Panc1 (cell line): ENCODE results near the gene SETD2. TPM values are rescaled to one million over a fixed set of nuclear protein-coding genes. Genes with fewer than 3 reads are reported as not detected.

Experiments used
- ATAC-seq: fragments of 200-7000 bp; cut with Tn5 transposase; 2 replicates; pipeline ENCODE4 v1.9.1; 2020; ENCODE audit warnings: mild to moderate bottlenecking, moderate library complexity
- BruUV-seq: library from RNA; stranded (reverse); fragments of 400-500 nt; replicated peaks from 2 replicates; lab custom pipeline; 2021; lab: Mats Ljungman, UMichigan
- CTCF ChIA-PET: fragments of 300-600 bp; sonication (Branson Sonifier 250); formaldehyde crosslinking; loops from one replicate; lab custom pipeline; 2022; ENCODE audit warnings: antibody characterized with exemption; lab: Charles Lee
- POLR2A ChIA-PET: fragments of 300-600 bp; sonication (Branson Sonifier 250); formaldehyde crosslinking; loops from one replicate; lab custom pipeline; 2022; ENCODE audit warnings: antibody characterized with exemption; lab: Charles Lee
- DNase-seq: peaks from one replicate; pipeline ENCODE4 v3.0.0-alpha.2; 2010; ENCODE audit warnings: low read depth, low spot score
- H3K27ac ChIP-seq: 2 replicates; pipeline ENCODE4 v1.5.1; 2011; ENCODE audit warnings: mild to moderate bottlenecking, low read length, inconsistent platforms
- H3K27me3 ChIP-seq: fragments of 200-500 bp; sonication (Bioruptor generic); 2 replicates; pipeline ENCODE4 v1.6.0; 2014; ENCODE audit warnings: low read length, inconsistent platforms; ENCODE audit not compliant: control insufficient read depth, insufficient read depth
- H3K36me3 ChIP-seq: fragments of 200-500 bp; sonication (Bioruptor generic); 2 replicates; pipeline ENCODE4 v1.5.1; 2014; ENCODE audit warnings: inconsistent platforms, mild to moderate bottlenecking, low read length, moderate library complexity; ENCODE audit not compliant: control insufficient read depth, insufficient read depth
- H3K4me1 ChIP-seq: 2 replicates; pipeline ENCODE4 v1.5.1; 2011; ENCODE audit warnings: inconsistent platforms, mild to moderate bottlenecking, low read length, moderate library complexity; ENCODE audit not compliant: control insufficient read depth, insufficient read depth
- H3K4me3 ChIP-seq, 2 experiments: 2 replicates each; pipeline ENCODE4 v1.5.1; 2011 to 2012; ENCODE audit warnings: low read depth in 2 of 2, low read length in 2 of 2, mild to moderate bottlenecking in 2 of 2, inconsistent platforms in 1 of 2, moderate library complexity in 1 of 2
- H3K9me3 ChIP-seq: fragments of 200-500 bp; sonication (Bioruptor generic); 2 replicates; pipeline ENCODE4 v1.5.1; 2014; ENCODE audit warnings: low read depth, mild to moderate bottlenecking, inconsistent platforms, low read length, moderate library complexity; ENCODE audit not compliant: control insufficient read depth, insufficient read depth
- CTCF ChIP-seq: fragments of 450-650 bp; IDR thresholded peaks from 2 replicates; pipeline ENCODE4 v1.5.1; 2017; ENCODE audit warnings: mild to moderate bottlenecking
- POLR2AphosphoS5 ChIP-seq: IDR thresholded peaks from 2 replicates; pipeline ENCODE4 v1.6.1; 2012; ENCODE audit warnings: mild to moderate bottlenecking, low read depth, low read length, moderate library complexity
- SIN3A ChIP-seq: IDR thresholded peaks from 2 replicates; pipeline ENCODE4 v1.6.1; 2012; ENCODE audit warnings: low read depth, mild to moderate bottlenecking, low read length, moderate library complexity, borderline replicate concordance; ENCODE audit not compliant: insufficient read depth
- TCF7L2 ChIP-seq: IDR thresholded peaks from 2 replicates; pipeline ENCODE4 v1.6.1; 2011; ENCODE audit warnings: mild to moderate bottlenecking, low read depth, low read length, inconsistent platforms
- in situ Hi-C: cut with HindIII; loops from 2 replicates; pipeline ENCODE4 v1.10.0; 2016; ENCODE audit warnings: low sequenced_read_pairs, low pct_unique_long_range_greater_than_20kb
- intact Hi-C: fragments of 100-400 bp; cut with micrococcal nuclease; formaldehyde crosslinking; loops from one replicate; pipeline ENCODE4 v1.10.0; 2022; ENCODE audit not compliant: unreplicated experiment
- total RNA-seq: library from RNA; stranded (reverse); gene quantifications from one replicate; pipeline ENCODE4 v1.2.1, GENCODE V29; 2021; ENCODE audit not compliant: unreplicated experiment
- TF ChIP-seq, protein P1 (sequence below), 2 experiments: IDR thresholded peaks; 2 replicates each; pipeline ENCODE4 v1.6.1; 2011 to 2012; ENCODE audit warnings: low read depth in 2 of 2, control low read depth in 1 of 2, low read length in 1 of 2, mild to moderate bottlenecking in 1 of 2, moderate library complexity in 1 of 2; ENCODE audit not compliant: insufficient read depth in 1 of 2

The SETD2 gene
- total RNA-seq, 1 experiment from 2014 or later, result 32.6 TPM

GRCh38 chr3:47007001-47007400 lies 156.9 kb downstream of the SETD2 start:
- DNase-seq, result no peak
- ATAC-seq, result no peak
- Histone ChIP-seq H3K4me1 (no peaks in the 10 kb centered on the region), H3K27ac (no peak overlapping the region), H3K27me3 (no peaks in the 10 kb centered on the region), H3K4me3 (no peak overlapping the region), H3K36me3 (0 out of 2 replicates have a peak, but pooled peaks cover 2% of the 10 kb centered on the region), H3K9me3 (no peaks in the 10 kb centered on the region)
- in situ Hi-C loops (no loop called here), intact Hi-C loops (no loop called here)
- CTCF ChIA-PET, result no interaction called here
- TF ChIP-seq POLR2AphosphoS5, result no peak
- no peak for TF ChIP-seq CTCF
- TF ChIP-seq, protein P1, sequence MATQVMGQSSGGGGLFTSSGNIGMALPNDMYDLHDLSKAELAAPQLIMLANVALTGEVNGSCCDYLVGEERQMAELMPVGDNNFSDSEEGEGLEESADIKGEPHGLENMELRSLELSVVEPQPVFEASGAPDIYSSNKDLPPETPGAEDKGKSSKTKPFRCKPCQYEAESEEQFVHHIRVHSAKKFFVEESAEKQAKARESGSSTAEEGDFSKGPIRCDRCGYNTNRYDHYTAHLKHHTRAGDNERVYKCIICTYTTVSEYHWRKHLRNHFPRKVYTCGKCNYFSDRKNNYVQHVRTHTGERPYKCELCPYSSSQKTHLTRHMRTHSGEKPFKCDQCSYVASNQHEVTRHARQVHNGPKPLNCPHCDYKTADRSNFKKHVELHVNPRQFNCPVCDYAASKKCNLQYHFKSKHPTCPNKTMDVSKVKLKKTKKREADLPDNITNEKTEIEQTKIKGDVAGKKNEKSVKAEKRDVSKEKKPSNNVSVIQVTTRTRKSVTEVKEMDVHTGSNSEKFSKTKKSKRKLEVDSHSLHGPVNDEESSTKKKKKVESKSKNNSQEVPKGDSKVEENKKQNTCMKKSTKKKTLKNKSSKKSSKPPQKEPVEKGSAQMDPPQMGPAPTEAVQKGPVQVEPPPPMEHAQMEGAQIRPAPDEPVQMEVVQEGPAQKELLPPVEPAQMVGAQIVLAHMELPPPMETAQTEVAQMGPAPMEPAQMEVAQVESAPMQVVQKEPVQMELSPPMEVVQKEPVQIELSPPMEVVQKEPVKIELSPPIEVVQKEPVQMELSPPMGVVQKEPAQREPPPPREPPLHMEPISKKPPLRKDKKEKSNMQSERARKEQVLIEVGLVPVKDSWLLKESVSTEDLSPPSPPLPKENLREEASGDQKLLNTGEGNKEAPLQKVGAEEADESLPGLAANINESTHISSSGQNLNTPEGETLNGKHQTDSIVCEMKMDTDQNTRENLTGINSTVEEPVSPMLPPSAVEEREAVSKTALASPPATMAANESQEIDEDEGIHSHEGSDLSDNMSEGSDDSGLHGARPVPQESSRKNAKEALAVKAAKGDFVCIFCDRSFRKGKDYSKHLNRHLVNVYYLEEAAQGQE (IDR thresholded peaks at IDR 0.05; ENCODE audit: insufficient read depth in 1 of 2, low read depth in 2 of 2, low read length in 1 of 2), result no peak
- TF ChIP-seq SIN3A, result no peak
- BruUV-seq, result no TSS peak
- POLR2A ChIA-PET, result no interaction called here

- Histone ChIP-seq H3K4me3 (no peak overlapping the region), H3K36me3 (0 out of 2 replicates have a peak, but pooled peaks cover 2% of the 10 kb centered on the region), H3K4me1 (no peaks in the 10 kb centered on the region), H3K9me3 (no peaks in the 10 kb centered on the region), H3K27ac (no peak overlapping the region), H3K27me3 (no peaks in the 10 kb centered on the region)
- CTCF ChIA-PET, result no interaction called here
- intact Hi-C loops (no loop called here), in situ Hi-C loops (no loop called here)
- no peak for ATAC-seq
- BruUV-seq, result TSS peak; percentile 36
- POLR2A ChIA-PET, result no interaction called here
- TF ChIP-seq CTCF (no peak), TCF7L2 (no peak), SIN3A (no peak), POLR2AphosphoS5 (no peak)
- TF ChIP-seq, protein P1 (IDR thresholded peaks at IDR 0.05; ENCODE audit: insufficient read depth in 1 of 2, low read depth in 2 of 2, low read length in 1 of 2), result no peak
- no peak for DNase-seq
These were observed 157.7 kb downstream of the SETD2 start for GRCh38 chr3:47006145-47006651.
